ENCODE measurements around the gene CYB5RL.

GRCh38 chr1:54171606-54172005, 28.2 kb downstream of the CYB5RL start:
- TF ChIP-seq POLR2AphosphoS5 (IDR thresholded peaks at IDR 0.05; ENCODE audit: low read depth, low read length) (no peak), TAF1 (IDR thresholded peaks at IDR 0.05; ENCODE audit: borderline replicate concordance, insufficient read depth, low read length) (no peak)
- TF ChIP-seq, protein P1, sequence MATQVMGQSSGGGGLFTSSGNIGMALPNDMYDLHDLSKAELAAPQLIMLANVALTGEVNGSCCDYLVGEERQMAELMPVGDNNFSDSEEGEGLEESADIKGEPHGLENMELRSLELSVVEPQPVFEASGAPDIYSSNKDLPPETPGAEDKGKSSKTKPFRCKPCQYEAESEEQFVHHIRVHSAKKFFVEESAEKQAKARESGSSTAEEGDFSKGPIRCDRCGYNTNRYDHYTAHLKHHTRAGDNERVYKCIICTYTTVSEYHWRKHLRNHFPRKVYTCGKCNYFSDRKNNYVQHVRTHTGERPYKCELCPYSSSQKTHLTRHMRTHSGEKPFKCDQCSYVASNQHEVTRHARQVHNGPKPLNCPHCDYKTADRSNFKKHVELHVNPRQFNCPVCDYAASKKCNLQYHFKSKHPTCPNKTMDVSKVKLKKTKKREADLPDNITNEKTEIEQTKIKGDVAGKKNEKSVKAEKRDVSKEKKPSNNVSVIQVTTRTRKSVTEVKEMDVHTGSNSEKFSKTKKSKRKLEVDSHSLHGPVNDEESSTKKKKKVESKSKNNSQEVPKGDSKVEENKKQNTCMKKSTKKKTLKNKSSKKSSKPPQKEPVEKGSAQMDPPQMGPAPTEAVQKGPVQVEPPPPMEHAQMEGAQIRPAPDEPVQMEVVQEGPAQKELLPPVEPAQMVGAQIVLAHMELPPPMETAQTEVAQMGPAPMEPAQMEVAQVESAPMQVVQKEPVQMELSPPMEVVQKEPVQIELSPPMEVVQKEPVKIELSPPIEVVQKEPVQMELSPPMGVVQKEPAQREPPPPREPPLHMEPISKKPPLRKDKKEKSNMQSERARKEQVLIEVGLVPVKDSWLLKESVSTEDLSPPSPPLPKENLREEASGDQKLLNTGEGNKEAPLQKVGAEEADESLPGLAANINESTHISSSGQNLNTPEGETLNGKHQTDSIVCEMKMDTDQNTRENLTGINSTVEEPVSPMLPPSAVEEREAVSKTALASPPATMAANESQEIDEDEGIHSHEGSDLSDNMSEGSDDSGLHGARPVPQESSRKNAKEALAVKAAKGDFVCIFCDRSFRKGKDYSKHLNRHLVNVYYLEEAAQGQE (IDR thresholded peaks at IDR 0.05; ENCODE audit: insufficient read depth in 1 of 2, low read depth in 2 of 2, low read length in 2 of 2) = no peak

Measured in PFSK-1 (cell line).